Erythroblast (primary cell): ENCODE data around the gene CDHR2.

Experiments used
- GATA1 ChIP-seq: IDR thresholded peaks from 2 replicates; pipeline ENCODE4 v1.6.1; 2011; ENCODE audit warnings: low read depth, mild to moderate bottlenecking, control low read depth, low read length, moderate library complexity
- POLR2A ChIP-seq: IDR thresholded peaks from 2 replicates; pipeline ENCODE4 v1.6.1; 2011; ENCODE audit warnings: mild to moderate bottlenecking, low read length

GRCh38 chr5:176589039-176589769, 40.1 kb downstream of the CDHR2 start:
- no peak for TF ChIP-seq POLR2A
- no peak for TF ChIP-seq GATA1
